Erythroblast (primary cell): ENCODE data around the gene MGAT3.

Source experiments
- GATA1 ChIP-seq: IDR thresholded peaks from 2 replicates; pipeline ENCODE4 v1.6.1; 2011; ENCODE audit warnings: low read depth, mild to moderate bottlenecking, control low read depth, low read length, moderate library complexity
- POLR2A ChIP-seq: IDR thresholded peaks from 2 replicates; pipeline ENCODE4 v1.6.1; 2011; ENCODE audit warnings: mild to moderate bottlenecking, low read length

- TF ChIP-seq POLR2A (no peak), GATA1 (no peak)
Observed at GRCh38 chr22:39508393-39508792, 51.6 kb downstream of the MGAT3 start.
